Measurements from ENCODE around the gene CIB2. TPM values are rescaled to one million over a fixed set of nuclear protein-coding genes. Genes with fewer than 3 reads are reported as not detected.

Gene CIB2
- total RNA-seq, 1 experiment from 2014 or later: 17.3 TPM

DNA sequence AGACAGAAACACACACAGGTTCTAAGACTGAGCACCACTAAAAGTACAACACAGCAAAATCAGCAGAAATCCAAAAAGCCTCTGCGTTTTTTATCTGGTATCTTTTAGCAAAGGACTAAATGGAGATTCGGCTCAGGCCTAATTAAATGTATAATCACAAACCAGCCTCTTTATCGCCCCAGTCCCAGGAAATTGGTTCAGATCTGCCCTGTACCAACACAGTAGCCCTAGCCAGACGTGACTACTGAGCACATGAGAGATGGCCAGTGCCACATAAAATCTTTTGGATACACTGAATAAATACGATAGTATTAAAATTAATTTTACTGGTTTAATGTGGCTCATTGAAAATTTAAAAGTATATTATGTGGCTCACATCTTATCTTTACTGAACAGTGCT is 73.4 kb downstream of the CIB2 start:
- no TSS peak for BruUV-seq (replicated peaks)
- H3K36me3 ChIP-seq (ENCODE audit: control insufficient read depth in 1 of 2, insufficient read depth in 2 of 2, low read length in 2 of 2): no peaks in the 10 kb centered on the region
- no peaks in the 10 kb centered on the region for H3K9me3 ChIP-seq (ENCODE audit: control insufficient read depth in 1 of 2, insufficient read depth in 1 of 2, low read depth in 1 of 2, low read length in 2 of 2)
- POLR2A ChIA-PET: no interaction called here
- RAD21 ChIA-PET (ENCODE audit: low non-redundant PET in 1 of 2, low total read pairs in 2 of 2, uncharacterized antibody in 2 of 2, unreplicated experiment in 2 of 2): no interaction called here
- CTCF ChIA-PET: no interaction called here
- intact Hi-C loops (cut with micrococcal nuclease): no loop called here
- no peaks in the 10 kb centered on the region for H3K27me3 ChIP-seq (ENCODE audit: insufficient read depth, low read length)
- H2AFZ ChIP-seq (ENCODE audit: low read depth, low read length, poor library complexity, severe bottlenecking): no peak overlapping the region
- DNase-seq (ENCODE audit: low read depth, low spot score) (no peak), ATAC-seq (no peak)
- TF ChIP-seq RAD21 (IDR thresholded peaks at IDR 0.05; ENCODE audit: low read depth): no peak
- no peak for TF ChIP-seq POLR2A (IDR thresholded peaks at IDR 0.05; ENCODE audit: borderline replicate concordance, extremely low read depth, insufficient read depth, insufficient read length)
- TF ChIP-seq CBX3 (IDR thresholded peaks at IDR 0.05; ENCODE audit: low read depth): no peak
- no peak for TF ChIP-seq ZNF274 (IDR thresholded peaks at IDR 0.05; ENCODE audit: low read depth, low read length)
- no peak for TF ChIP-seq YY1 (IDR thresholded peaks at IDR 0.05; ENCODE audit: extremely low read depth, insufficient replicate concordance, low read depth, low read length)
- no peak for TF ChIP-seq ZBTB33 (IDR thresholded peaks at IDR 0.05; ENCODE audit: extremely low read depth, insufficient replicate concordance, low read length)
- TF ChIP-seq FOSL1 (IDR thresholded peaks at IDR 0.05; ENCODE audit: low read depth): no peak
- TF ChIP-seq ELF1 (IDR thresholded peaks at IDR 0.05; ENCODE audit: borderline replicate concordance, low read depth): no peak
- TF ChIP-seq MAX (IDR thresholded peaks at IDR 0.05): no peak
- no peak for TF ChIP-seq SRF (IDR thresholded peaks at IDR 0.05; ENCODE audit: low read depth)
- H3K4me2 ChIP-seq (ENCODE audit: low read length): no peak overlapping the region
- H3K4me3 ChIP-seq (replicated peaks in 1 of 2; ENCODE audit: low read depth in 1 of 2, low read length in 2 of 2): no peak overlapping the region
- H4K20me1 ChIP-seq (ENCODE audit: insufficient read depth): no peaks in the 10 kb centered on the region
- H3K9me2 ChIP-seq (ENCODE audit: insufficient read depth): no peaks in the 10 kb centered on the region
- H3K4me1 ChIP-seq (ENCODE audit: control insufficient read depth in 1 of 2, insufficient read depth in 2 of 2, low read length in 2 of 2): peaks cover 10 to 23% of the 10 kb centered on the region in 2 experiments
- H3K27ac ChIP-seq (ENCODE audit: low read depth, low read length): no peak overlapping the region
- no peak overlapping the region for H3K9ac ChIP-seq (ENCODE audit: low read length)
- no peaks in the 10 kb centered on the region; the same call in none of the 2 replicates for H3K79me2 ChIP-seq (ENCODE audit: insufficient read depth, low read length)

Measured in HCT116 (cell line).